ENCODE measurements around the gene SELENOO.

Gene SELENOO

GRCh38 chr22:50245214-50246072, 44.6 kb downstream of the SELENOO start:
- peaks cover 6% of the 10 kb centered on the region for H3K4me1 ChIP-seq (ENCODE audit: control insufficient read depth, low read depth, low read length)
- H3K4me3 ChIP-seq (ENCODE audit: low read length), result peak overlapping the region; percentile 97
- no peaks in the 10 kb centered on the region for H3K9me3 ChIP-seq (ENCODE audit: control insufficient read depth, low read depth, low read length)
- peaks cover 5% of the 10 kb centered on the region for H3K36me3 ChIP-seq (ENCODE audit: control insufficient read depth, low read depth, low read length)
- H3K9ac ChIP-seq (ENCODE audit: low read length), result peak overlapping the region; percentile 2
- H3K27me3 ChIP-seq (ENCODE audit: control insufficient read depth, insufficient read depth, low read length), result no peaks in the 10 kb centered on the region
- H3K27ac ChIP-seq (ENCODE audit: low read length), result no peak overlapping the region

DNA sequence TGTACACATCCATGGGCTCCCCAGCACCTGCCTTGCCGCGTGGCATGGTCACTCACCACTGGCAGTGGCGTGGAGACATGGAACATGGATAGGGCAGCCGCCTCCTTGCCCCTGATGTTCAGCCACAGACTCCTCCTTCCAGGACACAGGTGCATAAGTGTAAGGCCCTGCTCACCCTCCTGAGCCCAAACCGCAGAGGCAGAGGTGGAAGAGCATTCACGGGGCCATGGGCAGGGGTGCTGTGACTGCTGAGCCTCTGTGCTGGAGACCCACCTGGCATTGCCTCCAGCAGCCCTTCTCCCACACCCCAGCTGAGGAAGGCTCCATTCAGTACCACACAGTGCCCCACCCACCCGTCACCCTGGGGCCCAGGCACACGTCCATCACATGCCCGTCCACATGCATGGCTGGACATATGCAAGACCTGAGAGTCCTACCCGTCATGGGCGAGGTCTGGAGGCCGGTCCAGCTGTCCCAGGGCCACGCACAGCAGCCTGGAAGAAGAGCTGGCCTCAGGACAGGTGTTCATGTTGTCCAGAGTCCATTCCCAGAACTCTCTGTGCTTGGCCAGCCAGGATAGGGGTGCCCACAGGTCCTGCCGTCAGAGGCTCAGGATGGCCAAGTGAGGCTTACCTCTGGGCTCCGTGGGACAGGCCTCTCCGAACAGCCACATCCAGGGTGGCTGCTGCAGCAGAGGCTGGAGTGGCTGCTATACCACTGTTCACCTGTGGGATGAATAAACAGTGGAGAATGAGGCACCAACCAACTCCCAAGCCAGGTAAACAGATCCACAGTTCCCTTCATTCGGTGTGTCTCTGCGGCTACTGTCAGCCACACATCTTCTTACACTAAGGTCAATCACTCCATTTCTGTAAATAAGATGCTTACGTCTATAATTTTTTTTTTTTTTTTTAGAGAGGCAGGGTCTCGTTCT, 45.7 kb downstream of the SELENOO start:
- Histone ChIP-seq H3K27me3 (ENCODE audit: control insufficient read depth, insufficient read depth, low read length) (no peaks in the 10 kb centered on the region), H3K4me3 (ENCODE audit: low read length) (no peak overlapping the region), H3K36me3 (ENCODE audit: control insufficient read depth, low read depth, low read length) (peaks cover 5% of the 10 kb centered on the region), H3K4me1 (ENCODE audit: control insufficient read depth, low read depth, low read length) (peaks cover 6% of the 10 kb centered on the region), H3K9me3 (ENCODE audit: control insufficient read depth, low read depth, low read length) (no peaks in the 10 kb centered on the region), H3K27ac (ENCODE audit: low read length) (no peak overlapping the region), H3K9ac (ENCODE audit: low read length) (no peak overlapping the region)

- peaks cover 5% of the 10 kb centered on the region for H3K36me3 ChIP-seq (ENCODE audit: control insufficient read depth, low read depth, low read length)
- peak overlapping the region; percentile 51 for H3K27ac ChIP-seq (ENCODE audit: low read length)
- H3K9ac ChIP-seq (ENCODE audit: low read length), result no peak overlapping the region
- H3K4me3 ChIP-seq (ENCODE audit: low read length), result no peak overlapping the region
- no peaks in the 10 kb centered on the region for H3K27me3 ChIP-seq (ENCODE audit: control insufficient read depth, insufficient read depth, low read length)
- peaks cover 6% of the 10 kb centered on the region for H3K4me1 ChIP-seq (ENCODE audit: control insufficient read depth, low read depth, low read length)
- no peaks in the 10 kb centered on the region for H3K9me3 ChIP-seq (ENCODE audit: control insufficient read depth, low read depth, low read length)
Measured at GRCh38 chr22:50247748-50248147, 46.9 kb downstream of the SELENOO start.

DNA sequence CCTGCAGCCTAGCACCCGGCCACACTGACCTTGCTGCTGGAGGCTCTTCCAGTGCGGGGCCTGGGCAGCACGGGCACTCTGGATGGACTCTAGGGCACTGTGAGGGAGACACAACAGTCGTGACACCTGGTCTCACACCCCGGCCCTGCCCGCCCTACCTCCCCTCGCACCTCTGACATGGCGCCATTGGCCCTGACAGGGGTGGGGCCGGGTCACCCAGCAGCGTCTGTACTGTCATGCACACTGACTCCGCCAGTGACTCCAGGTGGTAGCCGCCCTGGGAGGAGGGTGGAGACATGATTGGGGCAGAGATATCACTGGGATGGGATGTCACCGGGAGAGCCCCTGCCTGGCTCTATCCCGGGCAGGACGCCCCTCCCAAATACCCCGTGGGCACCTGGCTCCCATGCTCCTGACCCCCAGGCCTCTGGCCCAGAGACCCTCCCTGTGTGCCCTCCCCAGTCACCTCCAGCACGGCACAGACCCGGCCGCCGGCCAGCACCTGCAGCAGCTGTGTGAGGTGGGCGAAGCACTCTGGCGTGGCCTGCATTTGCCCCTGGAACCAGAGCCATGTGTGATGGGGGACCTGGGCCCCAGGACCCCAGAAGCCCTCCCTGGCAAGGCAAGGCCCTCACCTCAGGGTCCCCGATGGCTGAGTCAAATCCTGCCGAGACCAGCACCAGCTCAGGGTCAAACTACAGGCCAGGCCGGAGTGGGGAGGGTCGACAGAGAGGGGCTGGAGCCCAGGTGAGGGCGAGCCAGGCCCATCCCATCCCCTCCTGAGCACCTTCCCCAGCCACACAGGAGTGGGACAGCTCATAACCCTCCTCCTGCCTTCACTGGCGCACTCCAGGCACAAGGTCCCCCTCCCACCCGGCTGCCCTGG, 47.6 kb downstream of the SELENOO start:
- Histone ChIP-seq H3K27ac (ENCODE audit: low read length) (peak overlapping the region; percentile 51), H3K4me3 (ENCODE audit: low read length) (no peak overlapping the region)

DNA sequence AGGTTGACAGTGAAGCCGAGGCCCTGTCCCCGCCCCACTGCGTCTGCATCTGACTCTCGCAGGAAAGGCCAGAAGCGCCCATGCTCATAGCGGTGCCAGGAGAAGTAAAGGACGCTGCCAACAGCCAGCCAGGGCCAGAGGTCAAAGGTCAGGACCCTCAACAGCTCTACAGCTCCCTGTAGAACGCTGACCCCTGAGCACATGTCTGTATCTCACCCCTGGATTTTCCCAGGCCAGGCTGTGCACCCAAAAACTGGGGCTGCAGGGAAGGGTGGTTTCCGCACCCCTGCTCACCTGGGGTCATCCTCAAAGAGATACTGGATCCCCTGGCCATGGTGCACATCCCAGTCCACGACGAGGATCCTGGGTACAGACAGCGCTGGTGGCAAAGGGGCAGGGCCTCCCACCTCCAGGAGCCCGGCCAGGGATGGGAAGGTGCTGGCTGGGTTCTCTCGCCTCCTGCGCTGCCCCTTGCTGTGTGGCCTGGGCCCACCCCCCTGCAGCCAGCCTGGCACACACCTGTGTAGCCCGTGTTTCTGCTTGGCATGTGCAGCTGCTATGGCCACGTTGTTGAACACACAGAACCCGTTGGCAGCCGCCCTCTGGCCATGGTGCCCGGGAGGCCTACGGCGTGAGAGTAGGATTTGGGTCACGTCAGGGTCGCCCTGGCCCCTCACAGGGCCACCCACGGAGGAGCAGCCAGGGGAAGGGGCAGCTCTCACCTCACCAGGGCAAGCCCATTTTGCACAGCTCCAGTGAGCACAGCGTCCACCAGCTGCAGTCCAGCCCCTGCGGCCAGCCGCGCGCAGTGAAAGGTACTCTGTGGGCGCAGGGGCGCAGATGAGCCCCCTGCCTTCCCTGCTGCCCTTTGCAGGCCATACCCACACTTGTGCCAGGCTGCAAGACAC, 48.8 kb downstream of the SELENOO start:
- Histone ChIP-seq H3K9me3 (ENCODE audit: control insufficient read depth, low read depth, low read length) (no peaks in the 10 kb centered on the region), H3K27ac (ENCODE audit: low read length) (no peak overlapping the region), H3K4me1 (ENCODE audit: control insufficient read depth, low read depth, low read length) (peaks cover 4% of the 10 kb centered on the region), H3K27me3 (ENCODE audit: control insufficient read depth, insufficient read depth, low read length) (no peaks in the 10 kb centered on the region), H3K9ac (ENCODE audit: low read length) (no peak overlapping the region), H3K36me3 (ENCODE audit: control insufficient read depth, low read depth, low read length) (peaks cover 5% of the 10 kb centered on the region), H3K4me3 (ENCODE audit: low read length) (no peak overlapping the region)

More for the DNA sequence above, 47.6 kb downstream of the SELENOO start:
- H3K9me3 ChIP-seq (ENCODE audit: control insufficient read depth, low read depth, low read length), result no peaks in the 10 kb centered on the region
- no peak overlapping the region for H3K9ac ChIP-seq (ENCODE audit: low read length)
- peaks cover 6% of the 10 kb centered on the region for H3K4me1 ChIP-seq (ENCODE audit: control insufficient read depth, low read depth, low read length)
- H3K27me3 ChIP-seq (ENCODE audit: control insufficient read depth, insufficient read depth, low read length), result no peaks in the 10 kb centered on the region
- H3K36me3 ChIP-seq (ENCODE audit: control insufficient read depth, low read depth, low read length), result peaks cover 5% of the 10 kb centered on the region

DNA sequence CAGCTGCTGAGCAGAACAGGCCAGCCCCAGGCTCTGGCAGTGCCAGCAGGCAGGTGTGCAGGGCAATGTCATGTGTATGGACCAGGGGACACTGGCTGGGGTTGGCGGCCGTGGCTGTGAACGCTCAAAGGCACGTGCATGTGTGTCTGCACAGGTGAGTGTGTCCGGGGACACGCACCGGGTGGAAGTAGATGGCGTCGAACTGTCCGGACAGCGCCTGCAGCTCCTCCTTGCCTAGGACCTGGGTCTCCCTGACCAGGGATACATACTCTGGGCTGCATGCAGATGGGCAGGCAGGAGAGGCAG, 49.4 kb downstream of the SELENOO start:
- peaks cover 4% of the 10 kb centered on the region for H3K4me1 ChIP-seq (ENCODE audit: control insufficient read depth, low read depth, low read length)
- peak overlapping the region; percentile 82 for H3K4me3 ChIP-seq (ENCODE audit: low read length)
- H3K36me3 ChIP-seq (ENCODE audit: control insufficient read depth, low read depth, low read length), result peaks cover 5% of the 10 kb centered on the region
- H3K27ac ChIP-seq (ENCODE audit: low read length), result no peak overlapping the region
- H3K27me3 ChIP-seq (ENCODE audit: control insufficient read depth, insufficient read depth, low read length), result no peaks in the 10 kb centered on the region
- H3K9me3 ChIP-seq (ENCODE audit: control insufficient read depth, low read depth, low read length), result no peaks in the 10 kb centered on the region
- H3K9ac ChIP-seq (ENCODE audit: low read length), result no peak overlapping the region

DNA sequence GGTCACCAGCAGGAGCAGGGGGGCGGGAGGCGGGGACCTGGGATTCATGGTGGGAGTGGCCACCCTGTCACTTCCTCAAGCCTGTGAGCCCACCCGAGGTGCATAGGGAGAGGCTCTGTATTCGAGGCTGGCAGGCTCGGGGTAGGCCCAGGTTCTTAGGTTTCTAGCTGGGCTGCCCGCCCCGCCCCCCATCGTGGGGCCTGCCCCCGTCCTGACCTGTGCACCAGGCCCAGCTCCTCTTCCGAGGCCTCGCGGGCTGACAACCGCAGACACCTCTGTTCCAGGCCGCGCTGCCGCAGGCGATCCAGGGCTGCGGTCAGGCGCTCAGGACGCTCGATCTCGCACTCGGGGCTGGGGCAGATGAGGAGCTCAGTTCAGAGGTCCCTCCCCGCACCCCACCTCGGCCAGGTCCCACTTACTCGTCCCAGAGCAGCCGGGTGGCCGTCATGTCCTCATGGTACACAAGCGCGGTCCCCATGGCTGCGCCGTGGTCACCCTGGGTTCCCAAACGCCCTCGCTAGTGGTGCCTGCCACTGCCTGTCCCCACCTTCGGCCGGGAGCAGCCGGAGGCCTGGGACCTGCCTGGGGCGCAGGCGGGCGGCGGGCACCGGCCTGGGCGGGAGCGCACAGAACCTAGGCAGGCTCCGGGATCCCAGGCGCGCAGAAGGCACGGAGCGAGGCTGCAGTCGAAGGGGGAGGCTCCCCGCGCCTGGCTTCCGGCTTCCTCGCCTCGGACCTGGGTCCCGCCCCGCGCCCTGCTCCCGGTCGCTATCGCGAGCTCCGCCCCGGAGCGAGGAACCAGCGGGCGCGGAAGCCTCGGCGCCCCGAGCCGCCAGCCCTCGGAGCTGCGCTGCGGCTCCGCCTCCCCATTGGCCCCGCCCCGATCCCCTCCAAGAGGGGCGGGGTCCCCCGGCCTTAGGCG, 50.0 kb downstream of the SELENOO start, which contains the start of gene HDAC10:
Gene HDAC10, minus strand, starts transcription at position 711 of the 922 bp plus-strand sequence. Its CDS starts 233 bp downstream, at position 478.
- peak within 1 kb of the TSS; percentile 59 for H3K9ac ChIP-seq (ENCODE audit: low read length)
- peaks cover 5% of the 10 kb centered on the region for H3K36me3 ChIP-seq (ENCODE audit: control insufficient read depth, low read depth, low read length)
- no peaks in the 10 kb centered on the region for H3K9me3 ChIP-seq (ENCODE audit: control insufficient read depth, low read depth, low read length)
- H3K27ac ChIP-seq (ENCODE audit: low read length), result no peak within 1 kb of the TSS
- H3K4me3 ChIP-seq (ENCODE audit: low read length), result peak within 1 kb of the TSS; percentile 82
- H3K27me3 ChIP-seq (ENCODE audit: control insufficient read depth, insufficient read depth, low read length), result no peaks in the 10 kb centered on the region
- peaks cover 4% of the 10 kb centered on the region for H3K4me1 ChIP-seq (ENCODE audit: control insufficient read depth, low read depth, low read length)

DNA sequence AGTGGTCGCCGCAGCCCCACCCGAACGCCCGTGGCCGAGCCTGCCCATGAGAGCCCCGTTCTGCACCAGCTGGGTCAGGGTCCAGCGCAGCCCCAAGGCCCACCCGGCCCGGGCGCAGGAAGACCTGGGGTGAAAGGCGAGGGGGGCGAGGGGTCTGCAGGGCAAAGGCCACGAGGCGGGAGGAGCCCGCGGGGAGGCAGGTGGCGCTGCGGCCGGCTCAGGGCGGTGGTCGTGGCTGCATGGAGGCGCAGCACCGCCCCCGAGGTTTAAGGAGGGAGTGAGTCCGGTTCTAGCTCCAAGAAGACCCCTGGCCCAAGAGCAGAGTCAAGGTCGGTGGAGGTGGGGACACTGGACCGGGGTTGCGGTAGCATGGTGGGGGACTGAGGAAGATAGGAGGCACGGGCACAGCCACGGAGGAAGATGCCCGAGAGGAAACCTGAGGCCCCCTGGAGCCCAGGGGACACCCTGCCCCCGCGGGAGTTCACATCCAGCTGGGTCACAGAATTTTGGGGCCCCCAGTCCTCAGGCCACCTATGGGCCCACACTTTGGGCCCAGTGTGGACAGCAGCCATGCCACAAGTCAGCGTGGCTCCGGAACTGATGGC, 50.8 kb downstream of the SELENOO start:
- H3K4me3 ChIP-seq (ENCODE audit: low read length), result peak overlapping the region; percentile 82
- H3K9ac ChIP-seq (ENCODE audit: low read length), result peak overlapping the region; percentile 12
- H3K36me3 ChIP-seq (ENCODE audit: control insufficient read depth, low read depth, low read length), result no peaks in the 10 kb centered on the region
- H3K9me3 ChIP-seq (ENCODE audit: control insufficient read depth, low read depth, low read length), result no peaks in the 10 kb centered on the region
- no peaks in the 10 kb centered on the region for H3K27me3 ChIP-seq (ENCODE audit: control insufficient read depth, insufficient read depth, low read length)
- H3K4me1 ChIP-seq (ENCODE audit: control insufficient read depth, low read depth, low read length), result peaks cover 4% of the 10 kb centered on the region
- H3K27ac ChIP-seq (ENCODE audit: low read length), result no peak overlapping the region

- no peaks in the 10 kb centered on the region for H3K27me3 ChIP-seq (ENCODE audit: control insufficient read depth, insufficient read depth, low read length)
- peak overlapping the region; percentile 82 for H3K4me3 ChIP-seq (ENCODE audit: low read length)
- H3K4me1 ChIP-seq (ENCODE audit: control insufficient read depth, low read depth, low read length), result peaks cover 4% of the 10 kb centered on the region
- no peaks in the 10 kb centered on the region for H3K9me3 ChIP-seq (ENCODE audit: control insufficient read depth, low read depth, low read length)
- H3K36me3 ChIP-seq (ENCODE audit: control insufficient read depth, low read depth, low read length), result no peaks in the 10 kb centered on the region
- no peak overlapping the region for H3K27ac ChIP-seq (ENCODE audit: low read length)
- no peak overlapping the region for H3K9ac ChIP-seq (ENCODE audit: low read length)
Measured at GRCh38 chr22:50252082-50253045, 51.6 kb downstream of the SELENOO start.
